HG03432 (cell line): ENCODE measurements around the gene PTGR3.
A peak's percentile ranks its signal among the peaks of the same experiment; 100 is the strongest.
"Not testable (repeated sequence)": the region's sequence is repeated elsewhere in the genome, so short reads cannot be mapped to it uniquely, and the experiment has no call there.

Source experiments
- ATAC-seq: cut with Tn5 transposase; IDR thresholded peaks from one replicate; pipeline ENCODE4 v1.9.1; 2021; ENCODE audit warnings: mild to moderate bottlenecking, moderate library complexity; ENCODE audit not compliant: unreplicated experiment

The PTGR3 gene

DNA sequence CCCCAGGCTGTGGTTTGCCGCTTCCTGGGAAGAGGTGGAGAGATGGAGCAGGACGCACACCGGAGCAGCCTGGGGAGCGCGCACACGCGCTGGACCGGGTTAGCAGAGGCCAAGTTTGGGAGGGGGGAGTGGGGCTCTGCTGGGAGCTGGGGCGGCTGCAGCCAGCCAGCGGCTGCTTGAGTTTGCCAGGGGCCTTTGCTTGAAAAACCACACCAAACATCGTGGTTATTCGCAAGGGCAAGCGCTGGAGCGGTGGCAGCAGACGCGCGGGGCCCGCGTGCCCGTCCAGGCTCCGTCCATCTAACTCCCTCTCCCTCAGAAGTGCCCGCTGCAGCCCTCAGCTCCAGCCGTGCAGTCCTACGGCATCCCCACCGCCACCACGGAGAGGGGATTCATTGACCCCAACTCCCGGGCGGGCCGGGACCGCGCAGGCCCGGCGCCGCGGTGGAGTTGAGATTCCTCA is 4.6 kb downstream of the PTGR3 start:
- ATAC-seq, result no peak

DNA sequence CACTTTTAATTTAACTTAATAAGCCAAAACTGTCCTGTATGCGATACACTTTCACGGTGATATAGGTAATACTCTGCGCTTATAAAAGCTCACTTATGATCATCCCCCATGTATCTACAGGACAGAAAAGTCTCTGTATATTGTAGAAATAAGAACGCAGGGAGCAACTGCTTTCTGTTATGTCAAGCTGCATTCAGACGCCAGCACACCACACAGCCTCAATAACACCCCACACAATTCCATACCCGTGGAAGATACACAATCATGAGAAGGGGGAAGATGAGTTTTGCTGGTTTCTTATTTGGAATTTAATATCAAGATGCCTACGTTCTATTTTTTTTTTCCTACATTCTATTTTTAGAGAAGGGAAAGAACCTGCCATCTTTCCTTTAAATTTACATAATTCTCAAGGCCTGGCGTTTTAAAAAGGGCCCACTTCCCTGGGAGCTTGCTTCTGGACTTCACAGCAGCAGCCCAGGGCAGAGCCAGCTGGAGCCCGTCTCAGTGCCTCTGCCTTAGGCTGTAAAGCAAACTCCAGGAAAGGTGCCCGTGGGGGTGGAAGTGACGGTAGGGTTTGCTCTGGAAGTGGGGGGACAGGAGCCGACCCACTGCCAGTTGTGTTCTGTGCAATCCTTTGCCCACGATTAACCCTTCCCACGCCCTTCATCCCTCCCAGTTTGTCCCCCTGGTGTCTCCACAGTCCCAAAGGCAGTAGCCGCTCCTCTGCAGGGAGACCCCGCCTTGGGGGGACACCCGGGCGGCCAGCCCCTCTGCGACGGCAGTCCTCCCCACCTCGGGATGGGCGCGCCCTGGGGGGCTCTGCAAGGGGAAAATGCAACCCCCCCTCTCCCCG is 5.3 kb downstream of the PTGR3 start:
- no peak for ATAC-seq

DNA sequence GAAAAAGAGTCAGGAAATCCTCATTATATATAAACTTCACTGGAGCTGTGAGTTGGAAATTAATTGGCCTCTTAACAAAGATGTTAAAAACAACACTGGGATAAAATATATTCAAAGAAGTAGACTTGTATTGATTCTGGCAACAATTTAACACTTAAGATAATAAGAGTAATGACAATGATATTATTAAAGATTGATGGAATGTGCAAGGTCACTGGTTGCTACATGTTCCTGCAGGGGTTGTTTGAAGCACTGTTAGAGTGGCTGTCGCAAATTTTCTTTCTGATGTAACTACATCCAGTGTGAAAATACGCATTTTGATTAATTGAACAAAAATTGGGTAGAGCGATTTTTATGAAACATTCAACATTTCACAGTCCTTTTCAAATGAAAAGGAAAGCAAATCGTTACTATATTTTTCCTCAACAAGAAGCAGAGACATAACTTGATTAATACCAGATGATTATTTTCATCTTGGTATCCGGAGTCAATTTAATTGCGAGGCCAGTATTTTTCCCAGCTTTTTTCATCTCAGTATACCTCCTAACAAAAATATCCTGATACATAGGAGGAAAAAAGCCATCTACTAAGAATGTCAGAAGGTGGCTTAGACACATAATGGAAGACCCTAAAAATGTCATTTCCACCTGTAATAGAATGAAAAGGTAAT is 6.1 kb downstream of the PTGR3 start:
- ATAC-seq, result no peak

DNA sequence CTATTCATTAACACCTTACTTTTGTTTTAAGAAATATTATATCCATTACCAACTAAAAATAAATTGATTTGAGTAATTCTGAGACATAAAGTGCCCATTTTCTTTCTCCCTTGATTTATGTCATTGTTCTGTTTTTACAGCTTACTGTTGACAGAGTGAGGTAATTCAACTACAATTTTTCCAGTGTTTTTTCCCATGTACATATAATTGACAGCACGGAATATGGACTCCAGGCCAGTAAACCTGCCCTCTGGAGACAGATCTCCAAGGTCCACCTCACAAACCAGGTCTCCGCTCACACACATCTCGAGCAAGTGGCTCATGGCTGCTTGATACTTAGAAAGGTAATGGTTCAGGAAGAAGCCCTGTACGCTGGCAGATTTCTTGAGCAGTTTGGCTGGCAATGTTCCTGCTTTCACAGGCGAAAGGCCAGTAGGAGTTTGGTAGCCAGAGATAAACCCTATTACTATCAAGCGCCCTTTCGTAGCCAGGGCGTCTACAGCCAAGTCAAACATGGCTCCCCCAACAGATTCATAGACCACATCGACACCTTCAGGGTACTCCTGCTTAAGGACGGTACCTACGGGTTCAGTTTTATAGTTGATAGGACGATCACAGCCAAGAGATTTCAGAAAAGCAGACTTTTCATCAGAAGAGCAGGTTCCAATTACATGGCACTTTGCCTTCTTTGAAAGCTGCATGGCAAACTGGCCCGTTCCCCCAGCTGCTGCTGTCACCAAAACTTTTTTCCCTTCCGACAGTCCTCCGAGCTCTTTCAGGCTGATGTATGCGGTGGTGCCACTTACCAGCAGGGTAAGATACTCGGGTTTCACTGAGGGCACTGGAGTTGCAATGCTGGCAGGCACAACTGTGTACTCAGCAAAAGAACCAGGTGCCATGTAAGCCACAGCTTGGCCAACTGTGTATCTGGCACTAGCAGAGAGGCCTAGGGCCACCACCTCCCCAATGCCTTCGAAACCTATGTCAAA is 7.4 kb downstream of the PTGR3 start:
- no peak for ATAC-seq

DNA sequence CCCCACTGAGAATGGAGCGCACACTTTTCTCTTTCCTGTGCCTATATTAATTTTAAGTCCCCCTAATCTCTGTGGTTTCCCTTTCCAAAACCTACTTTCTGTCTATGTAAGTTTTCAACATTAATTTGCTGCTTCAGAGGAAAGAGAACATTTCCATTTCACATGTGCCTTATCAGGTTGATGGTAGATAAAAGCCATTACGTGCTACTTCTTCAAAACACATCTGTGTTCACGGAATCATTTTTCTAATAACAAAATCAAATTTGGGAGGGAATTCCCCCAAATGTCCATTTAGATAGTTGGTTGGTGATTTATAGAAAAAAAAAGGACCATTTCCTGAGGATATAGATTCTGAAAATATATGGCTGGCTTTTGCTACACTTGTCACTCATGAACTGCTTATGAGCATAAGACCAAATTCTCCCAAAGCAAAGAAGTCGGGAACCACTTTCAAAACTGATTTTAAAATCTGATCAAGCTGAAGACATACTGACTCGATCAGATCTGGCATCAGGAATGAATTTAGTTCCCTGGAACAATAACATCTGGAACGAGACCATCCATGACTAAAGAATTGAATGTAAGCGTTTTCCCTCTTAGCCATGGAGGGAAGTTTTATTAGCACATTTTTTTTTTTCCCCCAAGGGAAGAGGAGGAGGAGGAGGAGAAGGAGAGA is 8.2 kb downstream of the PTGR3 start:
- no peak for ATAC-seq

DNA sequence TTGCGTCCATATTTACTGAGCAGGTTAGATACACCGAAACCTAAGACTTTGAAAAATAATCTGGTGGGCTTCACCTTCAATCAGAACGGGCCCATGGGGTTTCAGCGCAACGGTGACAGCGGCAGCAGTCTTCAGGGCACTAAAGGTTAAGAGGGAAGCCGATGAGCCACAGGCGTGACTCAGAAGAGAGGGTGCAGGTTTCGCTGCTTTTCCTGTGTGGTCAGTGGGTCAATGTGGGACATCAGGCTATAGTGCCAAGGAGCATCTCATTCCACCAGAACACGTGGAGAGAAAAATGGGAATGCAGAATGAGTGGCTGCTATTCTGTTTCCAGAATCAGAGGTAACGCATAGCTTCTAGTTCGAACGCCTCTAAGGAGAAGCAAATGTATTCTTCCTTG is 8.9 kb downstream of the PTGR3 start:
- no peak for ATAC-seq

DNA sequence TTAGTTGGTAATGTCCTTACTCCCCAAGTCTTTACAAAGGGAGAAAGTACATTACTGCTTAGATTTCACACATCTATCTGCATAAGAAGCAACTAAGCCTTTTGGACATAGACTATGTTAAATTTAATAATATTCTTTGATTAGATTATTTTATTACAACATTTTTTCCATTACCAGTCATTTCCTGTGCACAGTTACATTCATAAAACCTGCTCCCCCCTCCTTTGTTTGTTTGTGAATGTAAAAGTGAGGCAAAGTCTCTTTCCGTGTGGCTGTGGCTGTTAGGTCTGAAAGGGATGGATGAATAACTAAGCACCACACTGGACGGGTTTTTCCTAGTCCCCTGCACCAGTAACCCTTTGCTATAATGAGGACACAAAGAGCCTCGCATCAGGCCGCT is 9.6 kb downstream of the PTGR3 start:
- ATAC-seq, result no peak

DNA sequence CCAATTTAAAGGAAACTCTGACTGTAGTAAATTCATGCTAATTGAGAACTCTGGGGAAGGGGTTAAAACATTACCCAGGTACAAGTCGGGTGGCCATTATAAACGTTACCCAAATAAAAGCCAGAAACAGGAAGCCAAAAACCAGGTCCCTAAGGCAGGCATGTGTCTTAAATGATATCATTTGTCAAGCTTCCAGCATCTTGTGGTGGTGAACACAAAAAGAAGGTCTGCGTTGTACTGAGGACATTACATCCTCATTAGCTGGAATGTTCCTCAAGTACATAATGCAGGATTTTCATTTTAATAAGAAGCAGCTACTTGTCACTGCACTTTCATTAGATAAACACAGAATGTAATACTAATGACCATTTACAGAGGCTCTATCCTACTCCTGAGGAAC is 10.9 kb downstream of the PTGR3 start:
- no peak for ATAC-seq

DNA sequence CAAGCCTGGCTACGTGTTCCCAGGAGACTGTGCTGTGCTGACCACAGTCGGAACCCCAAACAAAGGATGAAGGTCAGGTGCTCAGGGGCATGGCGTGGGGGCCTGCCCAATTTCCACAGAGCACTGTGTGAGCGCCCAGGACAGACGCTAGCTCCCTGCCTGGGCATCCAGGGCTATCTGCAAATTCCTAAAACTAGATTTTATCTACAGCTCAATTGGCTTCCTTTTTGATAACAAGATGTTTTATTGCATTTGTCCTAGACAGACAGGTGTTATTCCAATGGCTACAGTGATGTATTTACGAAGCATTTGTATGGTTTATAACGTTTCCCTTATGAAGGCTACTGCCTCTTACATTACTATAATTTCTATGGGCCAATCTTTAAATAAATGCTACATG is 16.0 kb downstream of the PTGR3 start:
- ATAC-seq, result no peak

DNA sequence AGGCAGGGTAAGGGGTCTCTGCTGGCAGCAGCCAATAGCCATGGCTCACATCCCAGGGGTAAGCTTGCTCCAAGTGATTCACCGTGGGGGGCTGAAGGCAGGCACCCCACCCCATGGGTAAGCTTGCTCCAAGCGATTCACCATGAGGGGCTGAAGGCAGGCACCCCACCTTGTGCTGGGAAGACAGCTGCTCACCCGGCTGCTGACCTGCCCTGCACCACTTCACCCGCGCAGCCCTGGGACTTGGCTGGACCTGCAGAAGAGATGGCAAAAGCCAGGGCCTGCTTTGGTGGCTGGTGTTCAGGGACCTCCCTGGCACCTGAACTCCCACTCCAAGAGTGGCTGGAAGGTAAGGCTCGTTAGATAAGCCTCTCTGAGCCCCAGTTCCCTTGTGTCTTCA is 19.2 kb downstream of the PTGR3 start:
- no peak for ATAC-seq

DNA sequence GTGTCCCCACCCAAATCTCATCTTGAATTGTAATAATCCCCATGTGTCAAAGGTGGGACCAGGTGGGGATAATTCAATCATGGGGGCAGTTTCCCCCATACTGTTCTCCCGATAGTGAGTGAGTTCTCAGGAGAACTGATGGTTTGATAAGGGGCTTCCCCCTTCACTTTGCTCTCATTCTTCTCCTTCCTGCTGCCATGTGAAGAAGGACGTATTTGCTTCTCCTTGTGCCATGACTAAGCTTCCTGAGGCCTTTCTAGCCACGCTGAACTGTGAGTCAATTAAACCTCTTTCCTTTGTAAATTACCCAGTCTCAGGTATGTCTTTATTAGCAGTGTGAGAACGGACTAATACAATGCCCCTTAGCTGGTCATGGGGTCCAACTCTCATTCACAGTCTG is 21.2 kb downstream of the PTGR3 start:
- not testable (repeated sequence) for ATAC-seq

DNA sequence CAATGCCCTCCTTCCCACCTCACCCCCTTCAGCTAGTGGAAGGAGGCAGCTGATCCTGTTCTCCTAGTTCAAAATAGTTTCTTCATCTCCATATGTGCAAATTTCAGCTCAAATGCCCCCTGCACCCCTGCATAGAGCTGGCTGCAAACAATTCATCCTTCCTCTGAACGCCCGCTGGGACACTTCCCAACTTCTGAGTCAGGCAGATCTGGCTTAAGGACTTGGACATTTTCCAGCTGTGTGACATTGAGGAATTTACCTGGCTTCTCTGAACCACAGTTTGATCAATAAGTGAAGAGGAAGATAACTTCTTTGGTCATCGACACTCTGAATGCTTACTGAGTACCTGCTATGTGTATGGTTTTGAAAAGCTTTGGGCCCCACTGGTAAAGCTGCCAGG is 23.5 kb downstream of the PTGR3 start:
- no peak for ATAC-seq

DNA sequence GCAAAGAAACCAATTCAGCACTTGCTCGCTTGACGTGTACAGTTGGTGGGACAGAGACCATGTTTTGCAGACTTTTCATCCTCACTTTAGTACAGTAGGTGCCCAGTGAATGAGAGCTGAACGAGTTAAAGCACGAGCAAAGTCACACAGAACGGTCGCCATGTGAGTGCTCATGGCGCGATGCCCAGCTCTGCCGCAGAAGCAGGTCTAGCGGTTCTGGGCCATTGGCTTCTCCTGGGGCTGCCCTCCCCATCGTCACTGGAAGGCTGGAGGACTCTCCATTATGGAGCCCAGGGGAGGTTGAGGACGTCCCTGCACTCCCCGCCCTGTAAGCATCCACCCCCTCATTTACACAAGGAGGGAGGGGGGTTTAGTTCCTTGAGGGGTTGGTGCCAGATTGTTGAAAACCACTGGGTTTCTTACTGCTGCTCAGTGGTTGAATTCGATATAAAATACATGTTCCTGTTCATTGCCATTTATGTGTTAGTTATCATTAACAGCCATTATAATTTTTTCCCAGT is 24.9 kb downstream of the PTGR3 start:
- ATAC-seq, result no peak

DNA sequence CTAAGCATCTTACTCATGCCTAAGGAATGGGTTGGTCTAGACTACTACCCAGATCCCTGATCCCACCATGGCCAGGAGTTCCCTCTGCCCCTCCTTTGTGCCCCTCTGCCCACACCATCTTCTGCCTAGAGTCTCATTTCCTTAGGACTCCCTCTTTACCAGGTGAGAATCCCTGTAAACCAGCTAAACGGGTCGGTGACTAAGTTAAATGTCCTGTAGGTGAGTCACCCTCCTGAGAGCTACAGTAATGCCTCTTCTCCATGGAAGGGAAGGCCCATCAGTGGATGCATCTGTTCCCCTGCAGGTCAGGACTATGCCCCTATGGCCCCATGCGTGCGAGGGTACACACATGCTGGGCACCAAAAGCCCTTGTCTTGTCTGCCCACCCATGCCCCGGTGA is 25.4 kb downstream of the PTGR3 start:
- no peak for ATAC-seq

DNA sequence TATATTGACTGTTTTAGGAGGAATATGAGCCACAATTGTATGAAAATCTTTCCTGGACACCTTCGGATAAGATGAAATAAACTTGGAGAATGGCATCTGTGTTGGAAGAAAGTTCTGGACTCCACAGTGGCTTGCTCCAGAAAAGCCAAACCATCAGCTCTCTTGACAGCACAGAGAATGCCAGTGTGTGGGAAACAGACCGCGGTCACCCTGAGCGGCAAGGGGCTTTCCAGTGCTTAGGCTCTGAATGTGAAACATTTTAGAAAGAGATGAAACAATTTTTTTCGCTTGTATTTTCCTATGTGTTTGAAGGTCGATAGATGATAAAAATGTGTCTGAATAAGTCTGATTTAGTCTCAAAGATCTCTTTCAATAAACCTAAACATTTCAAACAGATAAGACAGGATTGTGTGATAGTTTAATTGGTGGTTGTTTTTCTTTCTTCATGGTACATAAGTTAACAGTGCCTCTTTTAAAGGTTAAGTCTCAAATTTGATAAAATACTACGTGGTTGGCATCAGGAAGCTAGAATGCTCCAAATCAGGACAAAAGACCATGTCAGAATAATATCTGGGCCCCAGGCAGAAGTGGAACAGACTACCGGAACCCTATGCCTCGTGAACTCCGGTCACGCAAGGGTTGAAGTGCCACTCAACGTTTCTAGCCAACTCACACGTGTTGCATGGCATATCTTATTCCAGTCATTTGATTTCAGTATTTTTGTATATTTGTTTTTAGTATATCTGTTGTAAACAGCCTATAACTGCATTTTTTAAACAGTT is 28.9 kb downstream of the PTGR3 start:
- ATAC-seq, result no peak

DNA sequence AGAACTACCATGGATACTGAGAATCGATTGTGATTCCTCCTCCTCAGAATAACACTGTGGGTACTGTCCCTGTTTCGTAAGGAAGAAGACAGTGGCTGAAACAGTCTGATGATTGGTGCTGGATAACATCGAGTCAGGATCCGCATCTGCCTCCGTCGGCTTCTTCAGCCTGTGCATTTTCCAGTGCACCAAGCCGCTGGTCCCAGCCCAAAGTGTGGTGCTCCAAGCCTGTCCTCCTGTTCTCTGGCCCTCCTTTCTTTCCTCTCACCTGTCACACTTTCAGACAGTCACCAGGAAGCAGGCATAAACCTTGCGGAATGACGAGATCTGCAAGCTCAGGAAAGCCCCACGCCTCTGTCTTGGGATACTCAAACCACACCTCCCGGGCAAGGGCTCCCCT is 30.6 kb downstream of the PTGR3 start:
- ATAC-seq, result no peak

DNA sequence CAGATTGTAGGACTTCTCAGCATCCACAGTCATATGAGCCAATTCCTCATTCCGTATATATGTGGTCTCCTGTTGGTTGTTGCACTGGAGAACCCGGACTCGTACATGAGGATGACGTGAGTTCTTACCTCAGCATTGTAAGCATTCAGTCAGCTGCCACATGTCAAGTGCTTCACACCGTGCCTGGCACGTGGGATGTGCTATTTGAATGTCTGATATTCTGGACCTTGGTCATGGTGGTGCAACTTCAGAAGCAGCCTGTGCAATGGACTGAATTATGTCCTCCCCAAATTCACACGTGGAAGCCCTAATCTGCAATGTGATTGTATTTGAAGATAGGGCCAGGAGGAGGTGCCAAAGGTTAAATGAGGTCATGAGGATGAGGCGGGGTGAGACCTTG is 32.1 kb downstream of the PTGR3 start:
- no peak for ATAC-seq

DNA sequence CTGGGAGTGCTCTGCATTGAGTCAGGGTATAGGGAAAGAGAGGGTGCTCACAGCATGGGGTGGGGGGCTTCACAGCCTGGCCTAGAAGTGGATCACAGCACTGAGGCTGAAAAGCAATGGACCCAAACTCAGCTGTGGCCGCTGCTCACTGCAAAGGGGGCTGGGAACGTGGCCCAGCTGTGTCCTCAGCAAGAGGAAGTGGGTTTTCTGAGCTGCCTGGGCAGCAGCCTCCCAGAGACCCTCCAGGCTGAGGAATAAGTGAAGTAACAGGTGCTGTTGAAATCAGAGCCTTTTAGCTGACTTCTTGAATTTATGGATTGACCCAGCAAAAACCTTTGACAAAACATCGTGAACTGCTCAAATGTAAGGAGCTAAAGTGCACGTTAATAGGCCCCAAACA is 35.2 kb downstream of the PTGR3 start:
- ATAC-seq, result no peak

DNA sequence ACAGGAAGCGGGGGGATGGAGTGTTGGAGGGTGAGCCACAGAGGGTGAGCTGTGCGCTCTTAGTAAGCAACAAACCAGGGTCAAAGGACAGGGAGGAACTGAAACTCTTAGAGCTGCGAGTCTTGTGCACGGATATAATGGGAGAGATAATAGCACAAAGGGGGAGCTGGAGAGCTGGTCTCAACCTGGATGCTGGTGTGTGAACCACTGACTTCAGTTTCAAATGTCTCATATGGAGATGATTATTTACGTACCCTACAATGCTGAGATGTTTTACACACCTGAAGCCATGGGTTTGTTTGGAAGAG is 35.9 kb downstream of the PTGR3 start:
- ATAC-seq, result peak; percentile 100
